ENCODE measurements around the gene GPR12.

DNA sequence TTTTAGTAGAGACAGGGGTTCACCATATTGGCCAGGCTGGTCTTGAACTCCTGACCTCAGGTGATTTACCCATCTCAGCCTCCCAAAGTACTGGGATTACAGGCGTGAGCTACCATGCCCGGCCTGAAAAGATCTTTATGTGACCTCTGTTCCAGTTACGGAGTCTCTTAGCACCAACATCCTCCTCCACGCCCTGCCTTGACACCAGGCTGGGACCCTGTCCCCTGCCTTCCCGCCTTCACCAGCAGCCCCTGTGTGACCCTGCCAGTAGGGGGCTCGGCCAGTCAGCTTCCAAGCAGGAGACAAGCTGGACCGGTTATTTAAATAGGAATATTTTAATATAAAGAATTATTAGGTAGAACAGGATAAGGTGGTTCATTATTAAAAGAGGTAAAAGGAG is 54.2 kb downstream of the GPR12 start:
- TF ChIP-seq, protein P1, sequence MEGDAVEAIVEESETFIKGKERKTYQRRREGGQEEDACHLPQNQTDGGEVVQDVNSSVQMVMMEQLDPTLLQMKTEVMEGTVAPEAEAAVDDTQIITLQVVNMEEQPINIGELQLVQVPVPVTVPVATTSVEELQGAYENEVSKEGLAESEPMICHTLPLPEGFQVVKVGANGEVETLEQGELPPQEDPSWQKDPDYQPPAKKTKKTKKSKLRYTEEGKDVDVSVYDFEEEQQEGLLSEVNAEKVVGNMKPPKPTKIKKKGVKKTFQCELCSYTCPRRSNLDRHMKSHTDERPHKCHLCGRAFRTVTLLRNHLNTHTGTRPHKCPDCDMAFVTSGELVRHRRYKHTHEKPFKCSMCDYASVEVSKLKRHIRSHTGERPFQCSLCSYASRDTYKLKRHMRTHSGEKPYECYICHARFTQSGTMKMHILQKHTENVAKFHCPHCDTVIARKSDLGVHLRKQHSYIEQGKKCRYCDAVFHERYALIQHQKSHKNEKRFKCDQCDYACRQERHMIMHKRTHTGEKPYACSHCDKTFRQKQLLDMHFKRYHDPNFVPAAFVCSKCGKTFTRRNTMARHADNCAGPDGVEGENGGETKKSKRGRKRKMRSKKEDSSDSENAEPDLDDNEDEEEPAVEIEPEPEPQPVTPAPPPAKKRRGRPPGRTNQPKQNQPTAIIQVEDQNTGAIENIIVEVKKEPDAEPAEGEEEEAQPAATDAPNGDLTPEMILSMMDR (IDR thresholded peaks at IDR 0.05): no peak
- no peak for TF ChIP-seq EP300 (IDR thresholded peaks at IDR 0.05)
